B cell (primary cell): ENCODE measurements around the gene MAPRE3.

ENCODE experiments used
- EZH2 ChIP-seq: IDR thresholded peaks from 2 replicates; pipeline ENCODE4 v1.6.1; 2012; ENCODE audit warnings: borderline replicate concordance, low read depth, mild to moderate bottlenecking, moderate library complexity, low read length; ENCODE audit not compliant: insufficient read depth, poor library complexity, severe bottlenecking
- TF ChIP-seq, protein P1 (sequence below): fragments of 200-600 bp; IDR thresholded peaks from one replicate; pipeline ENCODE4 v1.8.0; 2022; ENCODE audit warnings: antibody characterized with exemption, mild to moderate bottlenecking

DNA sequence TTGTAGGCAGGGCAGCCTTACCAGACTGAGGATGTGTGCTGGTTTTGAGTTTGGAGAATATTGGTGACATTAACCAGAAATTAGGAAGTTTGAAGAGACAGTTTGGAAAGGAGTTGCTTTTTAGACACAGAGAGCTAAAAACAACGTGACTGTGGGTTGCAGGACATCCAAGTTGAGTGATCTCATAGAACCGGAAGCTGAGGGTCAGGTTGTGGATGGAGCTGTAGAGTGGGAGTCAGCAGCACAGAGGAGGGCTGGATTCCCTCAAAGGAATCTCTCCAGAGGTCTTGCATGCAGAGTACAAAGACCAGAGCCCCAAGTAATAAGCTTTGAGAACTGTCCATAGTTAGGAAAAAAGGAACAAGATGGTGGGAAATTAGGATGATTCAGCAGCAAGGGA is 9.3 kb downstream of the MAPRE3 start:
- TF ChIP-seq, protein P1, sequence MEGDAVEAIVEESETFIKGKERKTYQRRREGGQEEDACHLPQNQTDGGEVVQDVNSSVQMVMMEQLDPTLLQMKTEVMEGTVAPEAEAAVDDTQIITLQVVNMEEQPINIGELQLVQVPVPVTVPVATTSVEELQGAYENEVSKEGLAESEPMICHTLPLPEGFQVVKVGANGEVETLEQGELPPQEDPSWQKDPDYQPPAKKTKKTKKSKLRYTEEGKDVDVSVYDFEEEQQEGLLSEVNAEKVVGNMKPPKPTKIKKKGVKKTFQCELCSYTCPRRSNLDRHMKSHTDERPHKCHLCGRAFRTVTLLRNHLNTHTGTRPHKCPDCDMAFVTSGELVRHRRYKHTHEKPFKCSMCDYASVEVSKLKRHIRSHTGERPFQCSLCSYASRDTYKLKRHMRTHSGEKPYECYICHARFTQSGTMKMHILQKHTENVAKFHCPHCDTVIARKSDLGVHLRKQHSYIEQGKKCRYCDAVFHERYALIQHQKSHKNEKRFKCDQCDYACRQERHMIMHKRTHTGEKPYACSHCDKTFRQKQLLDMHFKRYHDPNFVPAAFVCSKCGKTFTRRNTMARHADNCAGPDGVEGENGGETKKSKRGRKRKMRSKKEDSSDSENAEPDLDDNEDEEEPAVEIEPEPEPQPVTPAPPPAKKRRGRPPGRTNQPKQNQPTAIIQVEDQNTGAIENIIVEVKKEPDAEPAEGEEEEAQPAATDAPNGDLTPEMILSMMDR: no peak
- TF ChIP-seq EZH2: no peak
